ENCODE data around the gene ZBTB20.
"Not testable (repeated sequence)": the region's sequence is repeated elsewhere in the genome, so short reads cannot be mapped to it uniquely, and the experiment has no call there.

The ZBTB20 gene

GRCh38 chr3:115147329-115148141, 447 bp upstream of the ZBTB20 start:
- DNase-seq (ENCODE audit: low read depth): peak; percentile 100

DNA sequence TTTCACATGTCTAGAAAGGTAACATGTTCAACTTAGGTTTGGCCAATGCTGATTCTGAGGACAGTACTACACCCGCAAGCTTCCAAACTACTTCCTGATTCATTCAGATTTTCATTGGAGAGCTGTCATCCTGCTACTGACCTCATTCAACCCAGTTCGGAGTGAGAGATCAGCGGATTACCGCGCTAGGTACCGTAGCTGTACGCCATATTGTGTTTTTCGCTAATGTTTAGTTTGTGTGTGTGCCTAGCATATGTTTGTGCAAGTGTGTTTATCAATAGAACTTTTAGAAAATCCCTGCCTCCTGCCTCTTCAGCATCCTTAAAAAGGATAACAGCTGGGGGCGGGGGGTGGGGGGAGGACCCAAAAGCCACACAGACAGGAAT, 1.1 kb downstream of the ZBTB20 start:
- DNase-seq (ENCODE audit: low read depth): peak; percentile 69

DNA sequence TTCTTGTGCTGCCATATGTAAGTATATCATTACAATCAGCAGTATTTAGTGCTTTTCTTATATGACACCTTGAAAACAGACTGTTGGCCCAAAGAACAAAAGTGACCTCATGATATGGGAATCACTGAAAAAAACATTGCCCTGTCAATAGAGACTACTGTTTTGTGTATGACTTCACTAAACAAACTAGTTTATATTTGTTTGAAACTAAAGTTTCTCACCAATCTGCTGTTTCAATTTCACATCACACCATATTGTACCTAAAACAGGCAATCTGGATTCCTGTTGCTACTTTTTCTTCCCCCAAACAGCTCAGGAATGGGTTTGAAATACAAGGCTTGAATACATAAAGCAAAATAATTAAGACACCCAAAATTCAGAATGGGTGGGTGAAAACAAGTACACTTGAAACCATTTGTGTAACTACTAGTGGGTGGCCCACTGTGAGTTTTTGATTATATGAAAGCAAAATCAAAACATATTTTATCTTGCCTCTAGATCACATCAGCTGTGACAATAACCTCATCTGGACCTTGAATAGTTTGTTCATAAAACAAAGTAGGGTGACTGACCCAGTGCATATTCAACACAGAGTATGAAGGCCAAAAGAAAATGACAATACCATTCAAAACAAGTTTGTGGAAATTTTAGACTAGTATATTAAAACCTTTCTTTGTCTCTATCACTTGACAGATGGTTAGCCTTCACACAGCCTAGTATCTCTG, 5.9 kb downstream of the ZBTB20 start:
- no peak for DNase-seq (ENCODE audit: low read depth)

DNA sequence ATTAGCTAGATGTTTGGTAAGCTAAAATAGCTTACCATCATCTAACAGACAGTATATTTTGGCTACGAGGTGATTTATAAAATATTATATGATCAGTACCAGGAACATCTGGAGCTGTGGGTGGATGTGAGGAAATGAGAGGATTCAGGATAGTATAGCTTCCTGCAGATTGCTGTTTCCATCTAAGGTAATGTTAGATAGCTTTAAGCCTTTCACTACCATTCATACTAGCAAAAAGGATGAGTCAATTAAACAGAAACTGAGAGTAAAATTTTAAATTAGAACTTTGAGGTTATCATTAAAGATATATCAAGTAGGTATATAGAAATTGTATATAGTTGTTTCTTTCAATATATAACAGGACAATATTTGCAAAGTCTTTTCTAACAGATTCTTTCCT, 8.0 kb downstream of the ZBTB20 start:
- no peak for DNase-seq (ENCODE audit: low read depth)

DNA sequence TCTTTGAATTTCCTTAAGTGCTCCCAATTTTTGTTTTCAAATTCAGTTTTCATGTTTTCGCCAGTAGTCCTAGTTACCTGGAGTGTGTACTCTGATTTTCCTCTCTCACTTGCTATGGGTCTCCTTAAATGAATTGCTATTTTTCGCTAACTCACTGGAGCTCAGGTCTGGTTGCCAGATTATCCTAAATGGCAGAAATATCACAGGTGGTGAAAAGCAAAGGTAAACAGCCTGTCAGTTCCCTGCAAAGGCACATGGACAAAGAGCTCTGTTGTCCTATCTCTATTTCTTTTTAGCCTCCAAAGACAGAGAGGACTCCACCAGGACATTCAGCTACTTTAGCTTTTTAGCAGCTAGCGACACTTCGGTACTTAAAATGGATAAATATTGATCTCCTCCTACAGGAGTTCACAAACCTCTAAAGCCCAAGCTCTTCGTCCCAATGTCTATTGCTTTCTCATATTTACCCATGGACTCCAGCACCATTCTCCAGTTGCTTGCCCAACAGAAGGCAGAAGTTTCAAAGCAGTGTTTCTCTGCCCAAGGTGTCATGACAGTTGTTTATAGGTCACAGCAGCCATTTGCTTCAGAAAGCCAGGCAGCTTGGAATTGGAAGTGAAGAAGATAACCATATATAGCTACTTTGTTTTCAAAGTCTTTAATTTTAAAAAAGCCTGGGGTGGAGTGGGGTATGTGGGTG, 12.3 kb downstream of the ZBTB20 start:
- no peak for DNase-seq (ENCODE audit: low read depth)

- DNase-seq (ENCODE audit: low read depth): no peak
Measured at GRCh38 chr3:115127208-115127607, 19.9 kb downstream of the ZBTB20 start.

- no peak for DNase-seq (ENCODE audit: low read depth)
Measured at GRCh38 chr3:115120597-115120996, 26.5 kb downstream of the ZBTB20 start.

- peak; percentile 30 for DNase-seq (ENCODE audit: low read depth)
Measured at GRCh38 chr3:115113367-115113766, 33.7 kb downstream of the ZBTB20 start.

- DNase-seq (ENCODE audit: low read depth): no peak
Measured at GRCh38 chr3:115111632-115112031, 35.5 kb downstream of the ZBTB20 start.

DNA sequence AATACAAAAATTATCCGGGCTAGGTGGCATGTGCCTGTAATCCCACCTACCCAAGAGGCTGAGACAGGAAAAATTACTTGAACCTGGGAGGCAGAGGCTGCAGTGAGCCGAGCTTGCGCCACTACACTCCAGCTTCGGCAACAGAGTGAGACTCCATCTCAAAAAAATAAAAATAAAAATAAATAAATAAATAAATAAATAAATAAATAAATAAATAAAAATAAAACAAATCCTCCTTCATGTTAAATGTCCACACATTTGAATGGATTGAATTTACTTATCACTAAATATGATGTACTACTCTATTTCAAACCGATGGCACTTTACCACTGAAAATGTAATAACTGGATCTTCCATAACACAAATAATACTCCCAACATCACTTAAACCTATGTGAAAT, 36.3 kb downstream of the ZBTB20 start:
- DNase-seq (ENCODE audit: low read depth): no peak

GRCh38 chr3:115110066-115110465, 37.0 kb downstream of the ZBTB20 start:
- not testable (repeated sequence) for DNase-seq (ENCODE audit: low read depth)

- DNase-seq (ENCODE audit: low read depth): no peak
Measured at GRCh38 chr3:115108614-115109013, 38.5 kb downstream of the ZBTB20 start.

- no peak for DNase-seq (ENCODE audit: low read depth)
Measured at GRCh38 chr3:115102046-115102445, 45.0 kb downstream of the ZBTB20 start.

- DNase-seq (ENCODE audit: low read depth): no peak
Measured at GRCh38 chr3:115100806-115101205, 46.3 kb downstream of the ZBTB20 start.

DNA sequence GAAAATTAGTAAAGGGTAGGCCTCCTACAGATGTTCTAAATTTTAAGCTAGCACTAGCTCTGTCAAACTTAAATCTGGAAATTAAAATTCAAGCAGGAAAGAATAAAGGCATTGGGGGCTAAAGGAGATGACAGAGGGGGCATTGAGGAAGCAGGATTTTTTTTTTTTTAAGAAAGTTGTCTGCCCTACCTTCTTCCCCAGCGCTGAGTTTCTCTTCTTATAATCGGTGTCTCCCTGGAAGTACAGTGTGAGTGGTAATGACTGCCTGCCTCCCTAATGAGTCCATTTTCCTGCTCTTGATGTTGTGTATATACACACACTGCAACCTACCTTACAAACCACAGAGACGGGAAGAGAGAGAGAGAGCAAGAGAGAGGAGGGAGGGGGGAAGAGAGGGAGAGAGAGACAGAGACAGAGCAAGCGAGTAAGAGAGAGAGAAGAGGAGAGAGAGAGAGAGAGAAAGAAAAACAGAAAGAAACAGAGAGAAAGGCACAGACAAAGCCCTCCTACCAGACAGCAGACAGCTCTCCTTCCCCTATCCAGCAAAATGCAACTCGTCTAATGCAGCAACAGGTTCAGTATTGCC, 47.0 kb downstream of the ZBTB20 start:
- peak; percentile 75 for DNase-seq (ENCODE audit: low read depth)

GRCh38 chr3:115099134-115099985, 47.7 kb downstream of the ZBTB20 start:
- peak; percentile 8 for DNase-seq (ENCODE audit: low read depth)

DNA sequence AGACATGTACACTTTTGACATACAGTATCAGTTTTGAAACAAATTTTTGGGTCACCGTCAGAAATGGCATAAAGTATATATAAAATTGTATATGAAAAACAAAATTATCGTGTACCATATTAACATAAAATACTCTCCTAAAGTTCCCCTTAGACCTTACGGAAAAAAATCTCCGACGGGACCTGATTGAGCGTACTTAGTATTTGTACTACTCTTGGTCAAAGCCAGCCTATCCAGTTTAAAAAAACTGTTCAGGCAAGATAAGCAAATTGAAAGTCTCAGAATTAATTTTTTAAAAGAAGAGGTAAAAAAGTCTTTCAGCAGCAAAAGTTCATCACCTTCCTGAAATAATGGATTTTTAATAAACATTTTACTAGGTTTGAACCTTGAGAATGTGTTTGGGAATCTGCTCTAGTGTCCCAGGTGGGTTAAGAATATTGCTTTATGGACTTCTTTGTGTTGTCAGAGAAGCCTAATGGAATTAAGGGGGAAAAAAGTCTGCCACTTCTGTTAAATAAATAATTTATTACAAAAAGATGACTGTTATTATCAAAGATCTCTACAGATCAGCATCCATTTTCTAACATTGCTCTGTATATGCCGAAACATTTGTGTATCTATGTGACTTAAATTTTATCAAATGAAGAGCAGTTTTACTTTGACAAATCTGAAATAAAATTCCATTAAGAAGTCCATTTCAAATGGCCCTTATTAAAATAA, 48.6 kb downstream of the ZBTB20 start:
- DNase-seq (ENCODE audit: low read depth): no peak

DNA sequence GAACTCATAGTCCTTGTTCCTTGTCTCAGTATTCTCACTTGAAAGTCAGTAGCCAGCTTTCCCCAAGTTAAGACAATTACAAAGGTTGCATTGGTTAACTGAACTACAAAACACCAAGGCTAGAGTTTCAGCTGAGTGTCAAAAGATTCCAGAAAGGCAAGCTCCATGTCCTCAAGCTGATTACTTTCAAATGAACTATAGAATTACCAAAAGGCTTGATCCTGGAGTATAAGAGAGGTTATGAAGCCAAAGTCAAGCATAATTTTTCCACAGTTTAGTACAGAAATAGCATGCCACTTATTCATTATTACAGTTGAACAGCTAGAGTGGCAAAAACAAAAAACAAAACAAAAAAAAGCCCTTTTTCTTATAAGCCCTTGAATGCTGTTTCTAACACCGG, 51.9 kb downstream of the ZBTB20 start:
- DNase-seq (ENCODE audit: low read depth): no peak

- peak; percentile 66 for DNase-seq (ENCODE audit: low read depth)
Measured at GRCh38 chr3:115092220-115092791, 54.8 kb downstream of the ZBTB20 start.

DNA sequence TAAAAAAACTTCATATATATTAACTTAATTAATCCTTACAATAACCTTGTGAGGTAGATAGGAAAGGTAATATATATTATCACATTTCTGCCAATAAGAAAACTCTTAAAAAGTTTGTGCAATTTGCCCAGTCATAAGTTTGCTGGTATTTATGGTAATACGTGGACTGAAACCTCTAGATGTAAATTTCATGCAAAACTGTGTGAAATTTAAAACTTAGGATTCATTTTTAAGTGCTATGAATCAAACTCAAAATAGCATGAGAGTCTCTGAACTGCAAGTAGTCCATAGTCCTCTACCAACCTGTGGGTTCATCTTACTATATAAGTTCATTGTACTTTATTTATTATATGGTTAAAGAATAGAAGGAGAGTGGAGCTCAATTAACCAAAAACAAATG, 56.4 kb downstream of the ZBTB20 start:
- DNase-seq (ENCODE audit: low read depth): no peak

GRCh38 chr3:115089481-115089880, 57.6 kb downstream of the ZBTB20 start:
- no peak for DNase-seq (ENCODE audit: low read depth)

Data from fibroblast of gingiva (primary cell).